ENCODE results near the gene PYCR2.

Gene PYCR2

GRCh38 chr1:225886159-225887029, 37.7 kb downstream of the PYCR2 start:
- no peaks in the 10 kb centered on the region for H3K36me3 ChIP-seq
- DNase-seq, result no peak
- no peaks in the 10 kb centered on the region for H3K27me3 ChIP-seq
- TF ChIP-seq CTCF (IDR thresholded peaks at IDR 0.05; ENCODE audit: low read depth, low read length), result no peak
- no peaks in the 10 kb centered on the region for H3K9me3 ChIP-seq
- no peak overlapping the region for H3K4me3 ChIP-seq (ENCODE audit: low read depth, low read length)
- no peaks in the 10 kb centered on the region for H3K4me1 ChIP-seq

DNA sequence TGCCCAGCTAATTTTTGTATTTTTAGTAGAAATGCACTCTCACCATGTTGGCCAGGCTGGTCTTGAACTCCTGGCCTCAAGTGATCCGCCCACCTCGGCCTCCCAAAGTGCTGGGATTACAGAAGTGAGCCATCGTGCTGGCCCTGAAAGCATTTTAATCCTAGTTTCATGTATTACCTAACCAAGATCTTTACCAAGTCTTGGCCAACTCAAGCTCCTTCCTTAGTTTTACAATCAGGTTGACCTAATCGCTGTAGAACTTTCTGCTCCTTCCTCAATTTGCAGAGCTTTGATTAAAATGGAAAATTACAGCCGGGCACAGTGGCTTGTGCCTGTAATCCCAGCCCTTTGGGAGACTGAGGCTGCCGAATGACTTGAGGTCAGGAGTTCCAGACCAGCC, 38.7 kb downstream of the PYCR2 start:
- H3K4me3 ChIP-seq (ENCODE audit: low read depth, low read length), result no peak overlapping the region
- H3K9me3 ChIP-seq, result no peaks in the 10 kb centered on the region
- no peak for DNase-seq
- H3K27me3 ChIP-seq, result no peaks in the 10 kb centered on the region
- H3K36me3 ChIP-seq, result no peaks in the 10 kb centered on the region
- no peaks in the 10 kb centered on the region for H3K4me1 ChIP-seq
- no peak for TF ChIP-seq CTCF (IDR thresholded peaks at IDR 0.05; ENCODE audit: low read depth, low read length)

- no peak for DNase-seq
- TF ChIP-seq CTCF (IDR thresholded peaks at IDR 0.05; ENCODE audit: low read depth, low read length), result no peak
- no peaks in the 10 kb centered on the region for H3K4me1 ChIP-seq
- H3K4me3 ChIP-seq (ENCODE audit: low read depth, low read length), result no peak overlapping the region
- H3K27me3 ChIP-seq, result no peaks in the 10 kb centered on the region
- H3K36me3 ChIP-seq, result no peaks in the 10 kb centered on the region
- no peaks in the 10 kb centered on the region for H3K9me3 ChIP-seq
Measured at GRCh38 chr1:225883616-225884265, 40.3 kb downstream of the PYCR2 start.

- Histone ChIP-seq H3K4me3 (ENCODE audit: low read depth, low read length) (peak overlapping the region; percentile 84), H3K27me3 (no peaks in the 10 kb centered on the region), H3K4me1 (no peaks in the 10 kb centered on the region), H3K36me3 (no peaks in the 10 kb centered on the region), H3K9me3 (no peaks in the 10 kb centered on the region)
- peak; percentile 43 for DNase-seq
- no peak for TF ChIP-seq CTCF (IDR thresholded peaks at IDR 0.05; ENCODE audit: low read depth, low read length)
Measured at GRCh38 chr1:225882694-225883615, 41.1 kb downstream of the PYCR2 start.

DNA sequence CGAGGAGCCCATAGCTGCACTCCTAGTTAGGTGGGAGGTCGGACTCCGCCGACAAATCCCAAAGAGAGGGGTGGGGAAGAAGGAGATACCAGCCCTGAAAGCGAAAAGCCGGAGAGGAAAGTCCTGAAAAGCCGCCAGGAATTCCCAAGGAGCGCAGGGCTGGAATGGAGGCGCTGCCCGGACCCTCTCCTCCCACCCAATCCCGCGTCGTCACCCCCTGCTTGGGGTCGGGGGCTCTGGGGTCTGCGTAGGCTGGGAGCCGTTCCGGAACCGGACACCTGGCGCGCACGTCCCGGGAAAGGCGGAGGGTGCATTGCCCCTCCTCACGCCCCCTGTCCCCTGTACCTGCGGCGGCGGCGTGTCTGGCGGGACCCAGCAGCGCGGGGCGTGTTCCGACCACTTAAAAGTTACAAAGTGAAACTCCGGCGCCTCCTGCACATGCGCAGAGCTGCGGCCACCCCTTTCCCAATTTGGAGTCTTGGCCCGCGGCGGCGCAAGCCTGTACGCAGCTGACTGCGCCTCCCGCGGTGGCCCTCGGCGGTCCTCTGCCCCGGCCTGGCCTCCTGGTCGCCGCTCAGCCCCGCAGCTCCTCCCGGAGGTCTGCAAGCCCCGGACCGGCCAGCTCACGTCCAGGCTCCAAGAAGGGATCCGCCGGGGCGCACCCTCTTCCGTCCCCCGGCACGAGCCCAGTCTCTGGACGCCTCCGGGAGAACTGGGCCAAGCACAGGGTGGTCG, 41.9 kb downstream of the PYCR2 start, which contains the start of gene TMEM63A:
TMEM63A (minus strand) TSS at position 422 of the 735 bp plus-strand sequence. CDS start 4,800 bp downstream, outside the sequence.
- no peaks in the 10 kb centered on the region for H3K27me3 ChIP-seq
- no peaks in the 10 kb centered on the region for H3K36me3 ChIP-seq
- no peak for TF ChIP-seq CTCF (IDR thresholded peaks at IDR 0.05; ENCODE audit: low read depth, low read length)
- H3K4me3 ChIP-seq (ENCODE audit: low read depth, low read length), result peak within 1 kb of the TSS; percentile 84
- no peaks in the 10 kb centered on the region for H3K9me3 ChIP-seq
- no peaks in the 10 kb centered on the region for H3K4me1 ChIP-seq
- peak; percentile 82 for DNase-seq
